Measurements from ENCODE around the gene VPS72. TPM values are rescaled to one million over a fixed set of nuclear protein-coding genes. Genes with fewer than 3 reads are reported as not detected.
A peak's percentile ranks its signal among the peaks of the same experiment; 100 is the strongest.
"Not testable (repeated sequence)": the region's sequence is repeated elsewhere in the genome, so short reads cannot be mapped to it uniquely, and the experiment has no call there.

VPS72 gene
- total RNA-seq, 4 donors from 2014 or later: 46.4 to 82.0 (median 66.5) TPM

DNA sequence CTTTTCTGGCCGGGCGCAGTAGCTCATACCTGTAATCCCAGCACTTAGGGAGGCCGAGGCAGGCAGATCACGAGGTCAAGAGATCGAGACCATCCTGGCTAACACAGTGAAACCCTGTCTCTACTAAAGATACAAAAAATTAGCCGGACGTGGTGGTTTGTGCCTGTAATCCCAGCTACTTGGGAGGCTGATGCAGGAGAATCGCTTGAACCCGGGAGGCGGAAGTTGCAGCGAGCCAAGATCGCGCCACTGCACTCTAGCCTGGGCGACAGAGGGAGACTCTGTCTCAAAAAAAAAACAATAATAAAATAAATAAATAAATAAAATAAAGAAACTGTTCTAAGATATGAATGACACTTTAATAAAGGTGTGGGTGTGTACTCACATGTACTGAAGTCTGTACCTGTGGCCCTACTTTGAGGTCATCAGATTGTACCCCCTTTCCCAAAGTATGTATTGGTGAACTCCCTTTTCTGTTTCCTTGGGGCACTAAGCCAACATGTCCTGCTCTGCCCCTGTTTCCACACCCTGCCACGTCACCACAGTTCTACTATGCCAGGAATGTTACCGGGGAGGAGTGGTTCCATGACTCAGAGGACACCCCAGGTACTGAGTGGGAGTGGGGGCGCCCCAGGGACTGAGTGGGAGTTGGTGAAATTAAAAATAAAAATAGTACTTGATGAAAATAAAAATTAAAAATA, 5.0 kb upstream of the VPS72 start:
- H3K36me3 ChIP-seq, H3K9me3 ChIP-seq, H3K4me3 ChIP-seq, H3K27me3 ChIP-seq: not testable (repeated sequence)
- H3K4me1 ChIP-seq: peaks cover 0 to 28% (median 4%) of the 10 kb centered on the region in 3 donors
- TF ChIP-seq POLR2AphosphoS5 (IDR thresholded peaks at IDR 0.05): peak; percentile 60
- peak overlapping the region in 3 of 4 donors; percentile 29 to 93 (median 89) for H3K27ac ChIP-seq
- ATAC-seq: peak; percentile 57
- WGBS, 2 donors (ENCODE audit: low coverage in 1 of 2): 68 to 70% methylated on average over 5 to 12 of the region's 17 CpGs

- H3K4me3 ChIP-seq: no peak overlapping the region
- no peaks in the 10 kb centered on the region for H3K9me3 ChIP-seq
- no peak for TF ChIP-seq EP300 (IDR thresholded peaks at IDR 0.05)
- no peak for TF ChIP-seq CTCF (IDR thresholded peaks at IDR 0.05)
- TF ChIP-seq POLR2AphosphoS5 (IDR thresholded peaks at IDR 0.05): no peak
- TF ChIP-seq POLR2A (IDR thresholded peaks at IDR 0.05): no peak
- H3K36me3 ChIP-seq: no peaks in the 10 kb centered on the region
- peaks cover 0 to 27% (median 7%) of the 10 kb centered on the region in 3 donors for H3K4me1 ChIP-seq
- no peaks in the 10 kb centered on the region for H3K27me3 ChIP-seq
- no peak overlapping the region for H3K27ac ChIP-seq
- ATAC-seq: no peak
- 83 to 87% methylated on average over 1 of the region's 1 CpG for WGBS, 2 donors (ENCODE audit: low coverage in 1 of 2)
Observed at GRCh38 chr1:151193856-151194255, 3.9 kb upstream of the VPS72 start.

DNA sequence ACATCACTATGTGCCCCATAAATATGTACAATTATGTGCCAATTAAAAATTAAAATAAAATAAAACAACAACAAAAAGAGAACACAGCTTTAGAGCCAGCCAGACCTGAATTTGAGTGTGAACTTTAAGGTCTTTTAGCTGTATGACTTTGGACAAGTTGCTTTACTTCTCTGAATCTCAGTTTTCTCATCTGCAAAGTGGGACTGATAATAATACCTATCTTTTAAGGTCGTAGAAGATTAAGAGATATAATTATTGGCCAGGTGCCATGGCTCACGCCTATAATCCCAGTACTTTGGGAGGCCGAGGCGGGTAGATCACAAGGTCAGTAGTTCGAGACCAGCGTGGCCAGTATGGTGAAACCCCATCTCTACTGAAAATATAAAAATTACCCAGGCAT, 3.3 kb upstream of the VPS72 start:
- ATAC-seq: no peak
- Histone ChIP-seq H3K36me3 (no peaks in the 10 kb centered on the region), H3K9me3 (no peaks in the 10 kb centered on the region), H3K27ac (no peak overlapping the region), H3K4me1 (peaks cover 2 to 32% (median 12%) of the 10 kb centered on the region in 3 donors), H3K4me3 (no peak overlapping the region), H3K27me3 (no peaks in the 10 kb centered on the region)
- WGBS, 2 donors (ENCODE audit: low coverage in 1 of 2): 44 to 72% methylated on average over 4 to 5 of the region's 6 CpGs
- TF ChIP-seq POLR2AphosphoS5 (IDR thresholded peaks at IDR 0.05) (no peak), EP300 (IDR thresholded peaks at IDR 0.05) (no peak), POLR2A (IDR thresholded peaks at IDR 0.05) (no peak), CTCF (IDR thresholded peaks at IDR 0.05) (no peak)

DNA sequence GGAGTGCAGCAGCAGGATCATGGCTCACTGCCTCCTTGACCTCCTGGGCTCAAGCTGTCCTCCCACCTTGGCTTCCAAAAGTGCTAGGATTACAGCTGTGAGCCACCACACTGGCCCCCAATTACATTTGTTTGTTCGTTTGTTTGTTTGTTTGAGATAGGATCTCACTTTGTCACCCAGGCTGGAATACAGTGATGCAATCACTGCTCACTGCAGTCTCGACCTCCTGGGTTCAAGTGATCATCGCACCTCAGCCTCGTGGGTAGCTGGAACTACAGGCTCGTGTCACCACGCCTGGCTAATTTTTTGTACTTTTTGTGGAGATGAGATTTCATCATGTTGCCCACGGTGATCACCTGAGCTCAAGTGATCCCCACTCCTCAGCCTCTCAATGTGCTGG, 2.0 kb upstream of the VPS72 start:
- Histone ChIP-seq H3K4me3 (no peak overlapping the region), H3K9me3 (no peaks in the 10 kb centered on the region), H3K27ac (no peak overlapping the region), H3K36me3 (no peaks in the 10 kb centered on the region), H3K4me1 (peaks cover 10 to 36% (median 23%) of the 10 kb centered on the region in 3 donors), H3K27me3 (no peaks in the 10 kb centered on the region)
- no peak for ATAC-seq
- TF ChIP-seq POLR2A (IDR thresholded peaks at IDR 0.05) (no peak), POLR2AphosphoS5 (IDR thresholded peaks at IDR 0.05) (no peak), CTCF (IDR thresholded peaks at IDR 0.05) (no peak), EP300 (IDR thresholded peaks at IDR 0.05) (no peak)
- WGBS, 2 donors (ENCODE audit: low coverage in 1 of 2): 17 to 83% methylated on average over 1 of the region's 7 CpGs

DNA sequence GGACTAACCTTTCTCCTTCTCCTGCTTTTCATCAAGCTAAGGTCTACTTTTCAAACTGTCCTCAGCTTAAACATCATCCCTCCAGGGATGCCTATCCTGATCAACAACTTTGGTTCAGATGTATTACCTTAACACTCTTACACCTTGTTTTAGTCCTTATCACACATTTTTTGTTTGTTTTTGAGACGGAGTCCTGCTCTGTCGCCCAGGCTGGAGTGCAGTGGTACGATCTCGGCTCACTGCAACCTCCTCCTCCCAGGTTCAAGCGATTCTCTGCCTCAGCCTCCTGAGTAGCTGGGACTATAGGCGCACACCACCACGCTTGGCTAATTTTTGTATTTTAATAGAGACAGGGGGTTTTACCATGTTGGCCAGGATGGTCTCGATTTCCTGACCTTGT, 1.3 kb downstream of the VPS72 start:
- not testable (repeated sequence) for ATAC-seq, H3K9me3 ChIP-seq, H3K27me3 ChIP-seq
- H3K4me3 ChIP-seq: peak overlapping the region; percentile 78 to 93
- peak overlapping the region; percentile 51 to 95 (median 90) for H3K27ac ChIP-seq
- peaks cover 11 to 49% (median 21%) of the 10 kb centered on the region in 3 donors for H3K4me1 ChIP-seq
- peaks cover 0 to 24% of the 10 kb centered on the region in 2 donors for H3K36me3 ChIP-seq
- 61 to 68% methylated on average over 5 to 8 of the region's 8 CpGs for WGBS, 2 donors (ENCODE audit: low coverage in 1 of 2)

DNA sequence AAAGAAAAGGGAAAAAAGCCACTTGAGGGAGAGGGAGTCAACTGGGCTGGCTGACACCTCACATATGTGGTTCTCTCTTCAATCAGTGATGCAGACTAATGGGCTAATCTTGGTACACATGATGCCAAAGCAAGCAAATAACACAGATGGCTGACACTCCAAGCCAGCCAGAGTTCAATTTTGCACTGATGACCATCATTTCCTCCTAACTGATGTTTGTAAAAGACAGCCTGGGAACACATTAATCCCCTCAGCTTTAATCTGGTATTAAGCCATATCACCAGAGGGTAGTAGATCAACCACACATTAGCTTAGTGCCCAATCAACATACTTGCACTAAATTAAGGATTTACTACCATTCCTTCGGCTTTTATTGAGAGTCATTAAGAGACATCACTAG, 2.8 kb downstream of the VPS72 start:
- ATAC-seq: no peak
- H3K4me3 ChIP-seq: no peak overlapping the region
- TF ChIP-seq POLR2A (IDR thresholded peaks at IDR 0.05) (no peak), EP300 (IDR thresholded peaks at IDR 0.05) (no peak), POLR2AphosphoS5 (IDR thresholded peaks at IDR 0.05) (no peak), CTCF (IDR thresholded peaks at IDR 0.05) (no peak)
- H3K4me1 ChIP-seq: peaks cover 11 to 49% (median 21%) of the 10 kb centered on the region in 3 donors
- no peaks in the 10 kb centered on the region for H3K9me3 ChIP-seq
- peak overlapping the region; percentile 51 to 95 (median 81) for H3K27ac ChIP-seq
- WGBS, 2 donors (ENCODE audit: low coverage in 1 of 2): 59 to 78% methylated on average over 1 of the region's 1 CpG
- H3K27me3 ChIP-seq: no peaks in the 10 kb centered on the region
- peaks cover 0 to 38% of the 10 kb centered on the region in 2 donors for H3K36me3 ChIP-seq

All from gastroesophageal sphincter (tissue), 4 donors.